Measurements from ENCODE around the gene CPM.

DNA sequence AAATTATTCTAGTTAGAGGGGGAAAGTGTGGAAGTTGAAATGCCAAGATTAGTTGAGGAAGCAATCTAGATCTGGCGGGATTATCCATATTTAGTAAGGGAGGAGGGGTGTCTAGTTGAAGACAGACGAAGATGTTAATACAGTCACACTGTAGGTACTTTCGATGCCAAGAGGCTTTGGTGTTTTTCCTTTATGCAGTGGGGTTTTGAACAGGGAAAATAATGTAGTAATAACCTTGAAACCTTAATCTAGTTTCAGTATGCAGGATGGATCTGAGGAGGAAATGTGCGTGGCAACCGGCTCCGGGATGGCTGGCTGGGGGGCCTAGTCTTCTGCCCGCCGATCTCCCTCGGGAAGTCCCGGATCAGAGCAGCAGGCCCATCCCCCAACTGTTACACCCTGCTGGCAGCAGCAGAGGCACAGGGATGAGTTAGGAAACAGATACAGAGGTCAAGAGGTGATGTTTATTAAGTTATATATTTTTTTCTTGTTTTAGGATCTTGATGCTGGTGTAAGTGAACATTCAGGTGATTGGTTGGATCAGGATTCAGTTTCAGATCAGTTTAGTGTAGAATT is 97.5 kb downstream of the CPM start:
- TF ChIP-seq, protein P1, sequence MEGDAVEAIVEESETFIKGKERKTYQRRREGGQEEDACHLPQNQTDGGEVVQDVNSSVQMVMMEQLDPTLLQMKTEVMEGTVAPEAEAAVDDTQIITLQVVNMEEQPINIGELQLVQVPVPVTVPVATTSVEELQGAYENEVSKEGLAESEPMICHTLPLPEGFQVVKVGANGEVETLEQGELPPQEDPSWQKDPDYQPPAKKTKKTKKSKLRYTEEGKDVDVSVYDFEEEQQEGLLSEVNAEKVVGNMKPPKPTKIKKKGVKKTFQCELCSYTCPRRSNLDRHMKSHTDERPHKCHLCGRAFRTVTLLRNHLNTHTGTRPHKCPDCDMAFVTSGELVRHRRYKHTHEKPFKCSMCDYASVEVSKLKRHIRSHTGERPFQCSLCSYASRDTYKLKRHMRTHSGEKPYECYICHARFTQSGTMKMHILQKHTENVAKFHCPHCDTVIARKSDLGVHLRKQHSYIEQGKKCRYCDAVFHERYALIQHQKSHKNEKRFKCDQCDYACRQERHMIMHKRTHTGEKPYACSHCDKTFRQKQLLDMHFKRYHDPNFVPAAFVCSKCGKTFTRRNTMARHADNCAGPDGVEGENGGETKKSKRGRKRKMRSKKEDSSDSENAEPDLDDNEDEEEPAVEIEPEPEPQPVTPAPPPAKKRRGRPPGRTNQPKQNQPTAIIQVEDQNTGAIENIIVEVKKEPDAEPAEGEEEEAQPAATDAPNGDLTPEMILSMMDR (conservative IDR thresholded peaks at IDR 0.05), result no peak
- TF ChIP-seq EZH2 (IDR thresholded peaks at IDR 0.05; ENCODE audit: low read depth), result no peak
